Trophoblast cell (in vitro differentiated cells and primary cell): ENCODE data around the gene BOD1L1.

Source experiments
- DNase-seq, 2 donors: peaks; one replicate each; pipeline ENCODE4 v3.0.0-alpha.2; 2016
- H2AFZ ChIP-seq: 2 replicates; pipeline ENCODE4 v1.6.1; 2013; ENCODE audit warnings: low read length, moderate library complexity, mild to moderate bottlenecking; ENCODE audit not compliant: insufficient read depth, poor library complexity
- H2AK5ac ChIP-seq: 2 replicates; pipeline ENCODE4 v1.6.1; 2013; ENCODE audit warnings: mild to moderate bottlenecking, low read length
- H2BK120ac ChIP-seq: 2 replicates; pipeline ENCODE4 v1.6.1; 2013; ENCODE audit warnings: low read length, mild to moderate bottlenecking, moderate library complexity; ENCODE audit not compliant: insufficient read depth, poor library complexity
- H2BK12ac ChIP-seq: 2 replicates; pipeline ENCODE4 v1.6.1; 2013; ENCODE audit warnings: mild to moderate bottlenecking, low read length, moderate library complexity
- H2BK5ac ChIP-seq: 2 replicates; pipeline ENCODE4 v1.6.1; 2013; ENCODE audit warnings: low read length, low read depth, moderate library complexity, mild to moderate bottlenecking; ENCODE audit not compliant: poor library complexity
- H3K14ac ChIP-seq: 2 replicates; pipeline ENCODE4 v1.6.1; 2013; ENCODE audit warnings: mild to moderate bottlenecking, low read length
- H3K18ac ChIP-seq: 2 replicates; pipeline ENCODE4 v1.6.1; 2013; ENCODE audit warnings: mild to moderate bottlenecking, low read length
- H3K23ac ChIP-seq: 2 replicates; pipeline ENCODE4 v1.6.1; 2013; ENCODE audit warnings: low read length
- H3K27ac ChIP-seq: 2 replicates; pipeline ENCODE4 v1.5.1; 2013; ENCODE audit warnings: low read depth, mild to moderate bottlenecking, inconsistent platforms, low read length, moderate library complexity
- H3K27me3 ChIP-seq: 2 replicates; pipeline ENCODE4 v1.6.1; 2013; ENCODE audit warnings: inconsistent platforms, mild to moderate bottlenecking, low read length, moderate library complexity; ENCODE audit not compliant: insufficient read depth
- H3K36me3 ChIP-seq, 2 experiments: 1 replicate in 1 of 2; 2 replicates in 1 of 2; pipeline ENCODE4 v1.6.1; 2013; ENCODE audit warnings: low read length in 2 of 2, mild to moderate bottlenecking in 2 of 2, moderate library complexity in 1 of 2; ENCODE audit not compliant: insufficient read depth in 2 of 2, control insufficient read depth in 1 of 2
- H3K4ac ChIP-seq: 2 replicates; pipeline ENCODE4 v1.6.1; 2013; ENCODE audit warnings: low read depth, mild to moderate bottlenecking, low read length, moderate library complexity
- H3K4me1 ChIP-seq, 2 experiments: 1 replicate in 1 of 2; 2 replicates in 1 of 2; pipeline ENCODE4 v1.6.1; 2013; ENCODE audit warnings: low read length in 2 of 2, mild to moderate bottlenecking in 2 of 2, moderate library complexity in 1 of 2; ENCODE audit not compliant: insufficient read depth in 2 of 2, control insufficient read depth in 1 of 2
- H3K4me2 ChIP-seq: 2 replicates; pipeline ENCODE4 v1.6.1; 2013; ENCODE audit warnings: inconsistent platforms, mild to moderate bottlenecking, low read length, moderate library complexity
- H3K4me3 ChIP-seq: 2 replicates; pipeline ENCODE4 v1.5.1; 2013; ENCODE audit warnings: mild to moderate bottlenecking, low read depth, low read length, inconsistent platforms
- H3K79me1 ChIP-seq: one replicate; pipeline ENCODE4 v1.6.1; 2013; ENCODE audit warnings: low read length
- H3K79me2 ChIP-seq: 2 replicates; pipeline ENCODE4 v1.6.1; 2013; ENCODE audit warnings: low read length, mild to moderate bottlenecking; ENCODE audit not compliant: control insufficient read depth, insufficient read depth, poor library complexity
- H3K9ac ChIP-seq: 2 replicates; pipeline ENCODE4 v1.6.1; 2013; ENCODE audit warnings: mild to moderate bottlenecking, low read length
- H3K9me3 ChIP-seq: 2 replicates; pipeline ENCODE4 v1.6.1; 2013; ENCODE audit warnings: low read depth, mild to moderate bottlenecking, control low read depth, inconsistent platforms, low read length; ENCODE audit not compliant: insufficient read depth
- H4K12ac ChIP-seq: 2 replicates; pipeline ENCODE4 v1.6.1; 2013; ENCODE audit warnings: low read depth, mild to moderate bottlenecking, low read length, moderate library complexity
- H4K8ac ChIP-seq: 2 replicates; pipeline ENCODE4 v1.6.1; 2013; ENCODE audit warnings: low read depth, mild to moderate bottlenecking, low read length, moderate library complexity
- H4K91ac ChIP-seq: one replicate; pipeline ENCODE4 v1.6.1; 2013; ENCODE audit warnings: low read depth, mild to moderate bottlenecking, low read length, moderate library complexity
- WGBS: extraction: QIAGEN DNeasy Blood & Tissue Kit; methylation state at CpG from one replicate; pipeline ENCODE4 v1.1.7; 2013; ENCODE audit warnings: missing lambda C conversion rate; ENCODE audit not compliant: insufficient read length, insufficient coverage; ENCODE audit errors: extremely low coverage; 5-methylcytosine and 5-hydroxymethylcytosine counted together

The BOD1L1 gene

DNA sequence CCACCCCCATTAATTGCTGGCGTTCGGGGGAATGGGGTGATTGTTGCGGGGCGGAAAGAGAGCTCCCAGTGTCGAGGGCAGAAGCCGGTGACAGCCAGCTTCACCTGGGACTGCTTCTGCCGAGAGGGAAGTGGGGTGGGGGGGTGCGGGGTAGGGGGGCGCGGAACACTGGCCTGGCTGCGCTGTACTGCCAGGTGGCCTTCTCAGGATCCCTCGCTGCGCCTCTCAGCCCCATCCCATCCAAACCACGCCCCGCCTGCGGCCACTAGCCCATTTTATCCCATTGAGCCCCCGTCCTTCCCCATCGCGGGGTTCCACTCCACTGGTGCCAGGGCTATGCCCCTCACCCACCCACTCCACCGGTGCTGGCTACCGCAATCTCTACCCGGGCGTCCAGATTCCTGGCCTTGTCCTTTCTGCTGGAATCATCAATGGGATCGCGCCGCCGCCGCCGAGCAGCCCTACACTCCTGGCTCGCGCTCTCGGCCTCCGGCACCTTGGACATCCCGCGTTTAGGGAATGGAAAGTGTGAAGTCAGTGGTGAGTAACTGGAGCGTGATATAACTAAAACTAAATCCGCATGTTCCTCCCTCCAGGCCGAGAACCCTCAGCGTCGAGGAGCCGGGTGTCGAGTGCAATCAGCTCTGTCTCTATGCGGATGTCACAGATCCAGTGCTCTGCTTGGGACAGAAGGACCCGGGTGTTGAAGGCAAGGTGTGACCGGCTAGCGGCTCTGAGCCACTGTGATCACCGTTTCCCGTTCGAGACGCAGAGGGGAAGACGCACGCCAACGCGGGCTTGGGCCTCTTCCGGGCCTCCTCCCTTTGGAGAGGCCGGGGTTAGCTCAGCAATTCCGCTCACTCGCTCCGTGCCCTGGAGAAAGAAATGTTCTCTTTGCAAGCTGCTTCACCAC is 103.7 kb downstream of the BOD1L1 start:
- H3K4me3 ChIP-seq, result no peak overlapping the region
- no peak overlapping the region for H3K4me2 ChIP-seq
- H3K14ac ChIP-seq, result no peak overlapping the region
- H3K79me1 ChIP-seq, result no peaks in the 10 kb centered on the region
- no peak overlapping the region for H3K4ac ChIP-seq
- no peak overlapping the region for H3K23ac ChIP-seq
- no peak overlapping the region for H4K91ac ChIP-seq
- H3K9ac ChIP-seq, result no peak overlapping the region
- no peak overlapping the region for H2BK120ac ChIP-seq
- peaks cover 0 to 3% of the 10 kb centered on the region in 2 experiments for H3K36me3 ChIP-seq
- H3K9me3 ChIP-seq, result peaks cover 21% of the 10 kb centered on the region
- H2AK5ac ChIP-seq, result no peak overlapping the region
- no peak overlapping the region for H4K8ac ChIP-seq
- no peak overlapping the region for H3K27ac ChIP-seq
- H2BK12ac ChIP-seq, result no peak overlapping the region
- H2AFZ ChIP-seq, result no peak overlapping the region
- peaks cover 5 to 7% of the 10 kb centered on the region in 2 experiments for H3K4me1 ChIP-seq
- no peak overlapping the region for H4K12ac ChIP-seq
- WGBS, result no CpG with 5 or more reads among the region's 59 CpGs
- no peaks in the 10 kb centered on the region for H3K79me2 ChIP-seq
- H3K18ac ChIP-seq, result no peak overlapping the region
- H2BK5ac ChIP-seq, result no peak overlapping the region
- no peak for DNase-seq
- peaks cover 67% of the 10 kb centered on the region for H3K27me3 ChIP-seq

DNA sequence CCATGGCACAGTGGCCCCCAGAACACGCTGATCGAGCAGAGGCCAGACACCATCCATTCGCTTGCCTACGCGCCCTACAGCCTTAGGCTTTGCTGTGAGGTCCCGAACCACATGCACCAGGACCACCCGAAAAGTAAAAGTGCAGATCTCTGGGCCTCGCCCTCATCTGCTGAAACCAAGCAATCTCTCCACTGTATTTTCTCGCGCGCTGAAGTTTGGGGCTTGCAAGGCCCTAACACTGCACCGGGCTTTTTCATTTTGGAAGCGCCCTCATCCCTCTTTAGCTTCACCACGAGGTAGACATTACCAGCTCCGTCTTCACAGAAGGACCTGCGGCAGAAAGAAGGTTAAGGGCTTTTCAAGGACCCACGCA is 104.4 kb downstream of the BOD1L1 start:
- H3K9ac ChIP-seq, result no peak overlapping the region
- no peak overlapping the region for H3K14ac ChIP-seq
- no peak overlapping the region for H4K8ac ChIP-seq
- peaks cover 59% of the 10 kb centered on the region for H3K27me3 ChIP-seq
- peaks cover 21% of the 10 kb centered on the region for H3K9me3 ChIP-seq
- no peak overlapping the region for H3K27ac ChIP-seq
- H3K79me2 ChIP-seq, result no peaks in the 10 kb centered on the region
- WGBS, result no CpG with 5 or more reads among the region's 17 CpGs
- H3K23ac ChIP-seq, result no peak overlapping the region
- no peak overlapping the region for H2BK120ac ChIP-seq
- no peak overlapping the region for H3K4me3 ChIP-seq
- no peak overlapping the region for H2BK12ac ChIP-seq
- no peak overlapping the region for H2BK5ac ChIP-seq
- no peak overlapping the region for H4K91ac ChIP-seq
- H3K4ac ChIP-seq, result no peak overlapping the region
- H2AK5ac ChIP-seq, result no peak overlapping the region
- no peak overlapping the region for H4K12ac ChIP-seq
- peaks cover 5 to 7% of the 10 kb centered on the region in 2 experiments for H3K4me1 ChIP-seq
- no peaks in the 10 kb centered on the region for H3K79me1 ChIP-seq
- H3K18ac ChIP-seq, result no peak overlapping the region
- no peak overlapping the region for H2AFZ ChIP-seq
- H3K36me3 ChIP-seq, result peaks cover 0 to 3% of the 10 kb centered on the region in 2 experiments
- no peak for DNase-seq
- H3K4me2 ChIP-seq, result no peak overlapping the region

DNA sequence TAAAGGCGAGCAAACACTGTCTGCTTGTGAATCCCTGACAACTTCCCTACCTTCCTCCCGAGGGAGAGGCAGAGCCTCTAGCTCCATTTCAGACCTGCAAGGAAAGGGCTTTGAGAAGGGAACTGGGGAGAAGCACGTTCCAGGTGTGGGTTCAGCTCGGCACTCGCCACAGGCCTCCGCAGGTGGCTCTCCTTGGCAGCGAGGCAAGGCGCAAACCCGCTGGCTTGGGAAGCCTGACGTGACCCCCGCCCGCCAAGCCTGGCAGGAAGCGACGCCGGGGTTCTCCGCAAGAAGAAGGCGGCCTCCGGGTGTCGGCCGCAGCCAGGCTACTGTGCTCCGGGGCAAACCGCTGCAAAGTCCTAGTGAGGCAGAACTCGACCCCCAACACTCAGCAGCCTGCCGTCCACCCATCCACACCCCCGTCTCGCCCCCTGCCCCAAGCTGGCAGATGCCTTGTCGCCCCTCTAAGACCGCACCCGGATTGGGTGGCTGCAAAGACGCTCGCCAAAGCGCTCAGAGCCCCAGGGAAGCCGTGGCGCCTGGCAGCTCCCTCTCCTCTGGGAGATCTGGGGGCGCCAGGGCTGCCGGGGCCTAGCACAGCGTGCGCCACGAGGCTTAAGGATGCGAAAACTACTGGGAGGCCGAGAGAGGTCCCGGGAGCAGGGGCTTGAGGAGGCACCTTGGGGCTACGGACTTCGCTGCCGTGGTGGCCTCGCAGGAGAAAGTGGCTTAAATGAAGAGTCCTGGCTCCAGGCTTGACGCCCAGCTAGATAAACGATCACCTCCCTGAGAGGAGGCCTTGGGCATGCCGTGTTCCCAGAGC is 105.0 kb downstream of the BOD1L1 start:
- Histone ChIP-seq H4K12ac (no peak overlapping the region), H3K4me2 (peak overlapping the region; percentile 62), H2AK5ac (no peak overlapping the region), H3K23ac (no peak overlapping the region), H2BK5ac (no peak overlapping the region), H3K9me3 (peaks cover 21% of the 10 kb centered on the region), H3K14ac (no peak overlapping the region), H3K79me2 (no peaks in the 10 kb centered on the region), H3K4ac (no peak overlapping the region), H3K36me3 (peaks cover 0 to 3% of the 10 kb centered on the region in 2 experiments), H2BK120ac (no peak overlapping the region), H3K4me3 (no peak overlapping the region), H3K27me3 (peaks cover 54% of the 10 kb centered on the region), H3K9ac (no peak overlapping the region), H3K4me1 (peaks cover 5 to 7% of the 10 kb centered on the region in 2 experiments), H4K8ac (no peak overlapping the region), H3K18ac (no peak overlapping the region), H2BK12ac (no peak overlapping the region), H4K91ac (no peak overlapping the region), H3K27ac (no peak overlapping the region), H2AFZ (peak overlapping the region; percentile 48), H3K79me1 (no peaks in the 10 kb centered on the region)
- WGBS, result no CpG with 5 or more reads among the region's 49 CpGs
- DNase-seq, result no peak

DNA sequence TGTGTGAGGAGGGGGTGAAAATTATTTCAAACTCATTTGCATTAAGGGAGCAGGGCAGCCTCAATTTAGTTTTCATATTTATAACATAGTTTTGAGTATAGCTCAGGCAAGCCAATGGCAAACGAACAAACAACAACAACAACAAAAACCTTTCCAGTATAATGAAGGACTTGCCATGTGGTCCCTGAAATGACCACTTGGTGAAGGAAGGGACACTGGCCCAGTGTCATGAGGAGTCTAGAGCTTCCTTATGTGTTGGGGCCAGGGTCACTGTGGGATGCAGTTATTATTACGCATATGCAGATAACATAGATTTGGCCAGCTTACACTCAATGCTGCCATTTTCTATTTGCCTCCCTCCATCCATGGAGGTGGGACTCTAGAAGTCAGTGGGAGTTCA is 106.5 kb downstream of the BOD1L1 start:
- H3K23ac ChIP-seq, result no peak overlapping the region
- no CpG with 5 or more reads among the region's 2 CpGs for WGBS
- no peaks in the 10 kb centered on the region for H3K79me2 ChIP-seq
- no peak overlapping the region for H3K4ac ChIP-seq
- H2BK12ac ChIP-seq, result no peak overlapping the region
- H3K36me3 ChIP-seq, result peaks cover 0 to 3% of the 10 kb centered on the region in 2 experiments
- H3K9ac ChIP-seq, result no peak overlapping the region
- no peak overlapping the region for H2BK5ac ChIP-seq
- H4K91ac ChIP-seq, result no peak overlapping the region
- H4K12ac ChIP-seq, result no peak overlapping the region
- DNase-seq, result no peak
- H3K27ac ChIP-seq, result no peak overlapping the region
- no peak overlapping the region for H3K4me3 ChIP-seq
- H3K79me1 ChIP-seq, result no peaks in the 10 kb centered on the region
- H2BK120ac ChIP-seq, result no peak overlapping the region
- no peak overlapping the region for H3K14ac ChIP-seq
- H2AFZ ChIP-seq, result no peak overlapping the region
- H4K8ac ChIP-seq, result no peak overlapping the region
- H3K18ac ChIP-seq, result no peak overlapping the region
- H3K4me2 ChIP-seq, result no peak overlapping the region
- no peak overlapping the region for H2AK5ac ChIP-seq
- peaks cover 5 to 7% of the 10 kb centered on the region in 2 experiments for H3K4me1 ChIP-seq
- H3K27me3 ChIP-seq, result peaks cover 41% of the 10 kb centered on the region
- H3K9me3 ChIP-seq, result peaks cover 21% of the 10 kb centered on the region
